K562 (cell line): Measurements from ENCODE around the gene P2RX1. TPM values are rescaled to one million over a fixed set of nuclear protein-coding genes. Genes with fewer than 3 reads are reported as not detected.

ENCODE experiments used
- BRD9 ChIP-seq: fragments of 450-650 bp; IDR thresholded peaks from 2 replicates; pipeline ENCODE4 v1.6.1; 2018; ENCODE audit warnings: low read depth; ENCODE audit not compliant: partially characterized antibody
- CBFA2T3 ChIP-seq: fragments of 450-650 bp; IDR thresholded peaks from 2 replicates; pipeline ENCODE4 v1.6.1; 2017
- COPS2 ChIP-seq: fragments of 450-650 bp; conservative IDR thresholded peaks from 2 replicates; pipeline ENCODE4 v1.6.1; 2016; ENCODE audit warnings: mild to moderate bottlenecking, moderate library complexity
- FIP1L1 ChIP-seq: fragments of 200-400 bp; formaldehyde crosslinking; IDR thresholded peaks from 2 replicates; pipeline ENCODE4 v1.6.1; 2018; ENCODE audit warnings: mild to moderate bottlenecking, low read depth, low read length; ENCODE audit not compliant: poor library complexity, severe bottlenecking
- IFI16 ChIP-seq: fragments of 250-450 bp; sonication (Bioruptor Pico); IDR thresholded peaks from 2 replicates; pipeline ENCODE4 v2.1.2; 2022; ENCODE audit warnings: mild to moderate bottlenecking, inconsistent platforms
- KDM5B ChIP-seq: fragments of 200-600 bp; sonication (generic); IDR thresholded peaks from 2 replicates; pipeline ENCODE4 v1.6.1; 2012; ENCODE audit warnings: low read depth, mild to moderate bottlenecking, moderate library complexity, low read length, control low read depth, inconsistent platforms; ENCODE audit not compliant: insufficient replicate concordance
- MEIS2 ChIP-seq: fragments of 450-650 bp; IDR thresholded peaks from 2 replicates; pipeline ENCODE4 v1.6.1; 2014; ENCODE audit warnings: mild to moderate bottlenecking; ENCODE audit not compliant: partially characterized antibody
- MXI1 ChIP-seq: IDR thresholded peaks from 2 replicates; pipeline ENCODE4 v1.6.1; 2011; ENCODE audit warnings: low read depth, mild to moderate bottlenecking, improper control_type of control experiment, low read length
- MYC ChIP-seq, 2 experiments: fragments of 250-450 bp in 1 of 2; sonication (Bioruptor Pico) in 1 of 2; IDR thresholded peaks; 2 replicates each; pipeline versions ENCODE4 v1.5.1 to v1.6.1; 2012 to 2021; ENCODE audit warnings: low read depth in 2 of 2, borderline replicate concordance in 1 of 2, improper control_type of control experiment in 1 of 2, low read length in 1 of 2, mild to moderate bottlenecking in 1 of 2, moderate library complexity in 1 of 2
- NFRKB ChIP-seq: fragments of 450-650 bp; IDR thresholded peaks from 2 replicates; pipeline ENCODE4 v1.6.1; 2016; ENCODE audit warnings: low read depth
- NFXL1 ChIP-seq: fragments of 450-650 bp; formaldehyde crosslinking; IDR thresholded peaks from 2 replicates; pipeline ENCODE4 v1.4.0; 2021; ENCODE audit warnings: mild to moderate bottlenecking
- PPARD ChIP-seq: fragments of 250-450 bp; sonication (Bioruptor Pico); IDR thresholded peaks from 2 replicates; pipeline ENCODE4 v1.8.0; 2022; ENCODE audit warnings: inconsistent platforms, mild to moderate bottlenecking, moderate library complexity
- RBM17 ChIP-seq: fragments of 200-400 bp; formaldehyde crosslinking; IDR thresholded peaks from 2 replicates; pipeline ENCODE4 v1.6.1; 2017; ENCODE audit warnings: low read depth, mild to moderate bottlenecking, low read length, borderline replicate concordance
- RBM22 ChIP-seq: fragments of 200-400 bp; formaldehyde crosslinking; IDR thresholded peaks from 2 replicates; pipeline ENCODE4 v1.6.1; 2018; ENCODE audit warnings: low read length, low read depth; ENCODE audit not compliant: poor library complexity, severe bottlenecking
- TAF1 ChIP-seq: IDR thresholded peaks from 2 replicates; pipeline ENCODE4 v1.6.1; 2011; ENCODE audit warnings: mild to moderate bottlenecking, low read length, moderate library complexity; ENCODE audit not compliant: insufficient read depth, control insufficient read depth, severe bottlenecking; ENCODE audit errors: extremely low read depth
- UBTF ChIP-seq, 2 experiments: IDR thresholded peaks; 2 replicates each; pipeline ENCODE4 v1.6.1; 2012; ENCODE audit warnings: improper control_type of control experiment in 2 of 2, low read depth in 2 of 2, low read length in 2 of 2, borderline replicate concordance in 1 of 2
- ZNF512 ChIP-seq: IDR thresholded peaks from 2 replicates; pipeline ENCODE4 v1.6.1; 2016; ENCODE audit warnings: missing genetic modification characterization, missing compliant biosample characterization
- ZNF696 ChIP-seq: fragments of 250-450 bp; sonication (Bioruptor Pico); conservative IDR thresholded peaks from 2 replicates; pipeline ENCODE4 v1.4.0; 2020; ENCODE audit warnings: mild to moderate bottlenecking, moderate library complexity
- polyA plus RNA-seq, 8 experiments: library from polyadenylated mRNA; depleted of rRNA in 4 of 8; stranded (reverse) in 5 of 8; unstranded in 3 of 8; fragments of >200 nt; fragmentation: Nextera tagmentation in 2 of 8; fragmentation: Illumina TruSeq in 1 of 8; extraction: Ambion mirVana in 2 of 8; extraction: Trizol in 1 of 8; gene quantifications; 2 replicates each; pipeline versions ENCODE4 v1.2.1 to v1.2.3, GENCODE V29; 2011 to 2014; ENCODE audit warnings: inconsistent platforms in 1 of 8, missing spikeins in 1 of 8
- total RNA-seq, 7 experiments: library from RNA; depleted of rRNA in 6 of 7; stranded (reverse); fragments of >200 nt in 6 of 7; fragmentation: Illumina TruSeq in 2 of 7; extraction: Trizol in 2 of 7; gene quantifications; 2 replicates each; pipeline versions ENCODE4 v1.2.1 to v1.2.3, GENCODE V29; 2011 to 2021; ENCODE audit warnings: low replicate concordance in 1 of 7
- TF ChIP-seq, protein P1 (sequence below), 2 experiments: IDR thresholded peaks; 2 replicates each; pipeline ENCODE4 v1.6.1; 2011; ENCODE audit warnings: borderline replicate concordance in 1 of 2, control low read depth in 1 of 2, low read depth in 1 of 2, low read length in 1 of 2, mild to moderate bottlenecking in 1 of 2, mixed read lengths in 1 of 2, moderate library complexity in 1 of 2; ENCODE audit not compliant: insufficient read depth in 1 of 2, insufficient read length in 1 of 2, poor library complexity in 1 of 2, severe bottlenecking in 1 of 2; ENCODE audit errors: extremely low read depth in 1 of 2
- TF ChIP-seq, protein P2 (sequence below): IDR thresholded peaks from 2 replicates; pipeline ENCODE4 v1.6.1; 2011; ENCODE audit not compliant: insufficient read length; ENCODE audit errors: extremely low read depth

Gene P2RX1
- total and polyA plus RNA-seq, 9 of the 15 experiments (the other 6 are each of a cell fraction or from before 2014, with no cell fraction given) = 0.27 to 20.3 (median 10.3) TPM

DNA sequence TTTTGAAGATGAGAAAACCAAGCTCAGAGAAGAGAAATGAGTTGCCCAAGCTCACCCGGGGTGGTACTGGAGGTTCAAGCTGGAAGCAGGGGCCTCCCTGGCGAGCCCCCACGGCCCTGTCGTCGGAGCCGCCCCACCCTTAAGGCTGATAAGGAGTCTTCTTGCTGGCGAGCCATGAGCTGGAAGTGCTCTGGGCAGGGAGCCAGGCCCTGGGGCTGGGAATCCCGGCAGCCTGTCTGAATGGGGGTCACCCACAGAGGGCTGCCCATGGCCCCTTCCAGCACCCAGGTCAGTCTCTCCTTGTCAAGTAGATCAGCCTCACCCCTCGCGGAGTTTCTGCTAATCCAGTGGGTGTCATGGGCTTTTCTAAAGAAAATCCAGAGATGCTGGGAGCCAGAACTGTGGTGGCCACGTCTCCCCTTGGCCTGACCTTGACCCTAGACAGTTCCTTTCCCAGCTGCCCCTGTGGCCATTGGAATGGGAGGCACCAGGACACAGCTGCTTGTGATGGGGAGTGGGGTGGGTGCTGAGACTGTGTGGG, 1.2 kb upstream of the P2RX1 start (continued):
- no peak for TF ChIP-seq KDM5B
- no peak for TF ChIP-seq ZNF512
- TF ChIP-seq RBM17 = no peak
- TF ChIP-seq, protein P1, sequence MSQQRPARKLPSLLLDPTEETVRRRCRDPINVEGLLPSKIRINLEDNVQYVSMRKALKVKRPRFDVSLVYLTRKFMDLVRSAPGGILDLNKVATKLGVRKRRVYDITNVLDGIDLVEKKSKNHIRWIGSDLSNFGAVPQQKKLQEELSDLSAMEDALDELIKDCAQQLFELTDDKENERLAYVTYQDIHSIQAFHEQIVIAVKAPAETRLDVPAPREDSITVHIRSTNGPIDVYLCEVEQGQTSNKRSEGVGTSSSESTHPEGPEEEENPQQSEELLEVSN (IDR thresholded peaks at IDR 0.05; ENCODE audit: borderline replicate concordance in 1 of 2, extremely low read depth in 1 of 2, insufficient read depth in 1 of 2, insufficient read length in 1 of 2, low read depth in 1 of 2, low read length in 1 of 2, poor library complexity in 1 of 2, severe bottlenecking in 1 of 2) = peak in 1 of 2 experiments; percentile 32
- no peak for TF ChIP-seq TAF1
- TF ChIP-seq CBFA2T3 = 0 out of 2 replicates have a peak, but pooled peaks have one; percentile 4
- TF ChIP-seq, protein P2, sequence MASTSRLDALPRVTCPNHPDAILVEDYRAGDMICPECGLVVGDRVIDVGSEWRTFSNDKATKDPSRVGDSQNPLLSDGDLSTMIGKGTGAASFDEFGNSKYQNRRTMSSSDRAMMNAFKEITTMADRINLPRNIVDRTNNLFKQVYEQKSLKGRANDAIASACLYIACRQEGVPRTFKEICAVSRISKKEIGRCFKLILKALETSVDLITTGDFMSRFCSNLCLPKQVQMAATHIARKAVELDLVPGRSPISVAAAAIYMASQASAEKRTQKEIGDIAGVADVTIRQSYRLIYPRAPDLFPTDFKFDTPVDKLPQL = no peak
- TF ChIP-seq MEIS2 = no peak
- no peak for TF ChIP-seq RBM22
- TF ChIP-seq IFI16 (CRISPR knock-in tag) = no peak
- TF ChIP-seq PPARD (CRISPR knock-in tag) = no peak
- no peak for TF ChIP-seq NFXL1 (CRISPR knock-in tag)
- no peak for TF ChIP-seq BRD9
- TF ChIP-seq UBTF (IDR thresholded peaks at IDR 0.05; ENCODE audit: borderline replicate concordance in 1 of 2, low read depth in 2 of 2, low read length in 2 of 2) = no peak
- no peak for TF ChIP-seq COPS2
- TF ChIP-seq MXI1 = no peak
- 0 out of 2 replicates have a peak, but pooled peaks have one; percentile 4 for TF ChIP-seq NFRKB
- TF ChIP-seq ZNF696 (CRISPR knock-in tag) = no peak
- TF ChIP-seq FIP1L1 = no peak
- 0 out of 2 replicates have a peak, but pooled peaks have one; percentile 10 for TF ChIP-seq MYC (IDR thresholded peaks at IDR 0.05; ENCODE audit: low read depth, low read length)
- TF ChIP-seq MYC (CRISPR knock-in tag; IDR thresholded peaks at IDR 0.05; ENCODE audit: borderline replicate concordance, low read depth) = no peak
